Neural progenitor cell (in vitro differentiated cells): ENCODE results near the gene NINL. TPM values are rescaled to one million over a fixed set of nuclear protein-coding genes. Genes with fewer than 3 reads are reported as not detected.
"Not testable (repeated sequence)": the region's sequence is repeated elsewhere in the genome, so short reads cannot be mapped to it uniquely, and the experiment has no call there.

ENCODE experiments used
- DNase-seq: peaks from one replicate; pipeline ENCODE4 v3.0.0-alpha.2; 2016; ENCODE audit warnings: low spot score
- H2AFZ ChIP-seq: fragments of 200-600 bp; sonication (generic); replicated peaks from 2 replicates; pipeline ENCODE4 v1.6.1; 2016; ENCODE audit warnings: antibody characterized with exemption
- H3F3A ChIP-seq: fragments of 200-600 bp; sonication (generic); 2 replicates; pipeline ENCODE4 v1.6.1; 2016; ENCODE audit warnings: antibody characterized with exemption, low read depth
- H3K27ac ChIP-seq: fragments of 200-600 bp; sonication (generic); 2 replicates; pipeline ENCODE4 v1.5.1; 2016; ENCODE audit warnings: mild to moderate bottlenecking
- H3K27me3 ChIP-seq: fragments of 200-600 bp; sonication (generic); 2 replicates; pipeline ENCODE4 v1.6.1; 2016; ENCODE audit warnings: mild to moderate bottlenecking, moderate library complexity
- H3K36me3 ChIP-seq: fragments of 200-600 bp; sonication (generic); 2 replicates; pipeline ENCODE4 v1.5.1; 2016
- H3K4me1 ChIP-seq: fragments of 200-600 bp; sonication (generic); 2 replicates; pipeline ENCODE4 v1.6.1; 2016; ENCODE audit warnings: mixed run types
- H3K4me2 ChIP-seq: fragments of 200-600 bp; sonication (generic); 2 replicates; pipeline ENCODE4 v1.6.1; 2016
- H3K4me3 ChIP-seq: fragments of 200-600 bp; sonication (generic); 2 replicates; pipeline ENCODE4 v1.5.1; 2016
- H3K79me2 ChIP-seq: fragments of 200-600 bp; sonication (generic); 2 replicates; pipeline ENCODE4 v1.6.1; 2016; ENCODE audit warnings: low read depth
- H3K9ac ChIP-seq: fragments of 200-600 bp; sonication (generic); 2 replicates; pipeline ENCODE4 v1.6.1; 2016
- H3K9me3 ChIP-seq: fragments of 200-600 bp; sonication (generic); 2 replicates; pipeline ENCODE4 v1.5.1; 2016; ENCODE audit warnings: low read depth
- H4K20me1 ChIP-seq: fragments of 200-600 bp; sonication (generic); 2 replicates; pipeline ENCODE4 v1.6.1; 2016; ENCODE audit warnings: low read depth
- H3K27ac Mint-ChIP-seq: 3 replicates; pipeline ENCODE4 v1.8.0; 2021; ENCODE audit warnings: mixed read lengths
- H3K27me3 Mint-ChIP-seq: 2 replicates; pipeline ENCODE4 v1.8.0; 2022; ENCODE audit warnings: low read depth, mild to moderate bottlenecking, inconsistent platforms, moderate library complexity, mixed read lengths; ENCODE audit not compliant: insufficient read depth
- H3K36me3 Mint-ChIP-seq: 3 replicates; pipeline ENCODE4 v1.8.0; 2021; ENCODE audit warnings: mixed read lengths
- H3K4me1 Mint-ChIP-seq: 3 replicates; pipeline ENCODE4 v1.8.0; 2021; ENCODE audit warnings: mixed read lengths
- H3K4me3 Mint-ChIP-seq: 3 replicates; pipeline ENCODE4 v1.8.0; 2021; ENCODE audit warnings: mild to moderate bottlenecking, moderate library complexity, mixed read lengths
- H3K9me3 Mint-ChIP-seq: 3 replicates; pipeline ENCODE4 v1.8.0; 2020; ENCODE audit warnings: mixed read lengths
- EZH2 ChIP-seq: fragments of 200-600 bp; sonication (generic); IDR thresholded peaks from 2 replicates; pipeline ENCODE4 v1.6.1; 2017; ENCODE audit warnings: antibody characterized with exemption, mild to moderate bottlenecking, moderate library complexity
- EZH2phosphoT487 ChIP-seq: fragments of 200-600 bp; sonication (generic); IDR thresholded peaks from 2 replicates; pipeline ENCODE4 v1.6.1; 2017; ENCODE audit warnings: antibody characterized with exemption
- total RNA-seq: library from RNA; depleted of rRNA; stranded (reverse); fragments of >200 nt; gene quantifications from 2 replicates; pipeline ENCODE4 v1.2.3, GENCODE V29; 2015; ENCODE audit warnings: low replicate concordance
- TF ChIP-seq, protein P1 (sequence below): fragments of 200-600 bp; sonication (generic); IDR thresholded peaks from 2 replicates; pipeline ENCODE4 v1.5.1; 2017; ENCODE audit warnings: antibody characterized with exemption, mild to moderate bottlenecking

NINL gene
- total RNA-seq, 1 donor from 2014 or later, result 21.5 TPM

DNA sequence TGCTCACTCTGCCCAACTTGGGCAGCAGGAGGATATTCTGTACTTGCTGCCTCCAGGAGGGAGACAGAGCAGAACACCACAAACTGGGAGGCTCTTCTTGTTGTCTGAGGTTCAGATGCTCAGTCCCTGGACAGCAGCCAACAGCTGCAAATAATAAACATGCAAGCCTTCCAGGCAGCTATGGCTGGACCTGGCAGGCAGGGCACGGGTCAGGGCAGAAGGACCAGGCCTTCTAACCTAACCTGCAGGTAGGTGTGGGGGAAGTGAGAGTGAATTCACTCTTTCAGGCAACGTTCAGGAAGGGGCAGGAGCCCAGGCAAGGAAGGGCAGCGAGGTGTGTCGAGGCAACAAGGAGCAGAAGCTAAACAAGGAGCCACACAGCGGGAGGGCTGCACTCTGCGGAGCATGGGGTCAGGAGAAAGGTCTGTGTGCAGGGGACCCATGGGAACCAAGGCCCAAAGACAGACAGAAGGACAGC, 31.5 kb downstream of the NINL start:
- Histone ChIP-seq H3K36me3 (no peaks in the 10 kb centered on the region), H3K27me3 (no peaks in the 10 kb centered on the region), H3K79me2 (peaks cover 37% of the 10 kb centered on the region), H3K27ac (no peak overlapping the region), H3F3A (no peaks in the 10 kb centered on the region), H3K9ac (no peak overlapping the region), H3K4me2 (no peak overlapping the region), H4K20me1 (peaks cover 65% of the 10 kb centered on the region), H2AFZ (no peak overlapping the region), H3K9me3 (no peaks in the 10 kb centered on the region), H3K4me3 (no peak overlapping the region), H3K4me1 (peaks cover 23% of the 10 kb centered on the region)
- Mint-ChIP-seq H3K36me3 (peaks cover 20% of the 10 kb centered on the region), H3K4me1 (peaks cover 45% of the 10 kb centered on the region), H3K27ac (peak overlapping the region; percentile 70), H3K4me3 (no peak overlapping the region), H3K9me3 (peaks cover 2% of the 10 kb centered on the region), H3K27me3 (peaks cover 2% of the 10 kb centered on the region)
- TF ChIP-seq EZH2phosphoT487 (no peak), EZH2 (no peak)
- TF ChIP-seq, protein P1, sequence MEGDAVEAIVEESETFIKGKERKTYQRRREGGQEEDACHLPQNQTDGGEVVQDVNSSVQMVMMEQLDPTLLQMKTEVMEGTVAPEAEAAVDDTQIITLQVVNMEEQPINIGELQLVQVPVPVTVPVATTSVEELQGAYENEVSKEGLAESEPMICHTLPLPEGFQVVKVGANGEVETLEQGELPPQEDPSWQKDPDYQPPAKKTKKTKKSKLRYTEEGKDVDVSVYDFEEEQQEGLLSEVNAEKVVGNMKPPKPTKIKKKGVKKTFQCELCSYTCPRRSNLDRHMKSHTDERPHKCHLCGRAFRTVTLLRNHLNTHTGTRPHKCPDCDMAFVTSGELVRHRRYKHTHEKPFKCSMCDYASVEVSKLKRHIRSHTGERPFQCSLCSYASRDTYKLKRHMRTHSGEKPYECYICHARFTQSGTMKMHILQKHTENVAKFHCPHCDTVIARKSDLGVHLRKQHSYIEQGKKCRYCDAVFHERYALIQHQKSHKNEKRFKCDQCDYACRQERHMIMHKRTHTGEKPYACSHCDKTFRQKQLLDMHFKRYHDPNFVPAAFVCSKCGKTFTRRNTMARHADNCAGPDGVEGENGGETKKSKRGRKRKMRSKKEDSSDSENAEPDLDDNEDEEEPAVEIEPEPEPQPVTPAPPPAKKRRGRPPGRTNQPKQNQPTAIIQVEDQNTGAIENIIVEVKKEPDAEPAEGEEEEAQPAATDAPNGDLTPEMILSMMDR, result no peak
- no peak for DNase-seq

DNA sequence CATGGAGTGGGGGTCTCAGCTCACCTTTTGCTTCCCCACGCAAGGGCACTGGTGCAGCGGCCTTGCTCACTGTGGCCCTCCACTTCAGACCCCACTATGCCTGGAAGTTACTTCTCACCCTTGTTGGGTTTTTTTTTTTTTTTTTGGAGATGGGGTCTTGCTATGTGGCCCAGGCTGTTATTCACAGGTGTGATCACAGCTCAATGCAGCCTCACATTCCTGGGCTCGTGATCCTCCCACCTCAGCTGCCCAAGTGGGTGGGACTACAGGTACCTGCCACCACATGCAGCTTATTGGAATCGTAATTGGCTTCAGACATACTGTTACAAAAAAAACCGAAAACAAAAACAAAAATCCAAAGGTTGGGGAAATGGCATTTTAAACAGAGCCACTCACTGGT, 32.4 kb downstream of the NINL start:
- Mint-ChIP-seq H3K9me3 (peaks cover 2% of the 10 kb centered on the region), H3K27me3 (peaks cover 2% of the 10 kb centered on the region), H3K4me3 (no peak overlapping the region), H3K27ac (no peak overlapping the region), H3K4me1 (peaks cover 45% of the 10 kb centered on the region), H3K36me3 (peaks cover 14% of the 10 kb centered on the region)
- peaks cover 66% of the 10 kb centered on the region for H4K20me1 ChIP-seq
- peaks cover 23% of the 10 kb centered on the region for H3K4me1 ChIP-seq
- no peak for DNase-seq
- H3K27ac ChIP-seq, result no peak overlapping the region
- H3F3A ChIP-seq, result no peaks in the 10 kb centered on the region
- H3K9ac ChIP-seq, result no peak overlapping the region
- no peaks in the 10 kb centered on the region for H3K36me3 ChIP-seq
- no peak overlapping the region for H3K4me2 ChIP-seq
- TF ChIP-seq EZH2phosphoT487 (no peak), EZH2 (no peak)
- TF ChIP-seq, protein P1, result no peak
- no peaks in the 10 kb centered on the region for H3K27me3 ChIP-seq
- H2AFZ ChIP-seq, result no peak overlapping the region
- peaks cover 38% of the 10 kb centered on the region for H3K79me2 ChIP-seq
- H3K4me3 ChIP-seq, result no peak overlapping the region
- no peaks in the 10 kb centered on the region for H3K9me3 ChIP-seq

DNA sequence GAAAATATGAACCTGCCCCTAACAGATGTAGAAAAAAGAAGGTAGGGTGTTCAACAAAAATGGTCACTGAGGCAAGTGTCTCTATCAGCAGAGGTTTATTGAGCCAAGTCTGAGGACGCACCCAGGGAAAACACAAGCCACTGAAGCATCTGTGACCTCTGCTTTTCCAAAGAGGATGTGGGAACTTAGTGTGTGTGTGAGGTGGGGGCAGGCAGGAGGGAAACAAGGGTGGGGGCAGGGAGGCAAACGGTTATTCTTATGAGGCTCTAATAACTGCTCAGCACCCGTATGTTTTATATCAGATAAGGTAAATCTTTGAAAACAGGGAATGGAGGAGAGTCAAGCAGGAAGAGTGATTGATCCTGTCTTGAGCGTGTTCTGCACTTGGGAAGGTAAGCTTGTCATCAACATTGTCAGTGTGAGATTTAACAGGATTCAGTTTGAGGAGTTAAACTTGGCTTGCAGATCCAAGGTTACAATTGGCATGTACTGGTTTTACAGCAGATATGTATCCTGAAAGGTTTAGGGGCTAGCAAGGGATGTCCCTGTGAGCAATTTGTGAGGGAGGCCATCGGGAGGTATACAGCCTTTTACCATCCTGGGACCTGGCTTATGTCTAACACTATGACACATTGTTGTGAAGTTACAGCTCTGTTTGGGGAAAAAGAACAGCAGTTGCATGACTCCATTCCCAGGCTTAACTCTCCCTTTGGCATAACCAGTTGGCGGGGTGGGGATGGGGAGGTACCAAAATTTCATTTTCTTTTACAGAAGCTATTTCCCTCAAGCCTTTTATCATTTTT, 33.7 kb downstream of the NINL start:
- Mint-ChIP-seq H3K4me3 (no peak overlapping the region), H3K27me3 (peaks cover 2% of the 10 kb centered on the region), H3K36me3 (peaks cover 7% of the 10 kb centered on the region), H3K9me3 (peaks cover 2% of the 10 kb centered on the region), H3K4me1 (peaks cover 50% of the 10 kb centered on the region), H3K27ac (no peak overlapping the region)
- Histone ChIP-seq H3K9ac (no peak overlapping the region), H3K27me3 (no peaks in the 10 kb centered on the region), H3K9me3 (no peaks in the 10 kb centered on the region), H3K4me1 (peaks cover 29% of the 10 kb centered on the region), H2AFZ (no peak overlapping the region), H4K20me1 (peaks cover 71% of the 10 kb centered on the region), H3K27ac (no peak overlapping the region), H3K79me2 (peaks cover 45% of the 10 kb centered on the region), H3K36me3 (no peaks in the 10 kb centered on the region), H3F3A (no peaks in the 10 kb centered on the region), H3K4me2 (no peak overlapping the region), H3K4me3 (no peak overlapping the region)
- DNase-seq, result no peak
- TF ChIP-seq, protein P1, result no peak
- TF ChIP-seq EZH2 (no peak), EZH2phosphoT487 (no peak)

GRCh38 chr20:25550645-25551337, 34.5 kb downstream of the NINL start:
- H3K9ac ChIP-seq, H3K4me3 Mint-ChIP-seq, H3K9me3 Mint-ChIP-seq, H3K9me3 ChIP-seq, H3K27me3 Mint-ChIP-seq, H2AFZ ChIP-seq, H3K36me3 Mint-ChIP-seq, H3K4me3 ChIP-seq, H3K36me3 ChIP-seq, DNase-seq, H3K27me3 ChIP-seq, H3K27ac ChIP-seq, H3F3A ChIP-seq: not testable (repeated sequence)
- Histone ChIP-seq H4K20me1 (peaks cover 77% of the 10 kb centered on the region), H3K4me2 (peak overlapping the region; percentile 23), H3K79me2 (peaks cover 41% of the 10 kb centered on the region), H3K4me1 (peaks cover 31% of the 10 kb centered on the region)
- peaks cover 57% of the 10 kb centered on the region for H3K4me1 Mint-ChIP-seq
- peak overlapping the region; percentile 38 for H3K27ac Mint-ChIP-seq
